ENCODE measurements around the gene ZFR.

- TF ChIP-seq, protein P1, sequence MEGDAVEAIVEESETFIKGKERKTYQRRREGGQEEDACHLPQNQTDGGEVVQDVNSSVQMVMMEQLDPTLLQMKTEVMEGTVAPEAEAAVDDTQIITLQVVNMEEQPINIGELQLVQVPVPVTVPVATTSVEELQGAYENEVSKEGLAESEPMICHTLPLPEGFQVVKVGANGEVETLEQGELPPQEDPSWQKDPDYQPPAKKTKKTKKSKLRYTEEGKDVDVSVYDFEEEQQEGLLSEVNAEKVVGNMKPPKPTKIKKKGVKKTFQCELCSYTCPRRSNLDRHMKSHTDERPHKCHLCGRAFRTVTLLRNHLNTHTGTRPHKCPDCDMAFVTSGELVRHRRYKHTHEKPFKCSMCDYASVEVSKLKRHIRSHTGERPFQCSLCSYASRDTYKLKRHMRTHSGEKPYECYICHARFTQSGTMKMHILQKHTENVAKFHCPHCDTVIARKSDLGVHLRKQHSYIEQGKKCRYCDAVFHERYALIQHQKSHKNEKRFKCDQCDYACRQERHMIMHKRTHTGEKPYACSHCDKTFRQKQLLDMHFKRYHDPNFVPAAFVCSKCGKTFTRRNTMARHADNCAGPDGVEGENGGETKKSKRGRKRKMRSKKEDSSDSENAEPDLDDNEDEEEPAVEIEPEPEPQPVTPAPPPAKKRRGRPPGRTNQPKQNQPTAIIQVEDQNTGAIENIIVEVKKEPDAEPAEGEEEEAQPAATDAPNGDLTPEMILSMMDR (IDR thresholded peaks at IDR 0.05 in 8 of 11, conservative IDR thresholded peaks at IDR 0.05 in 3 of 11), result no peak
- TF ChIP-seq POLR2AphosphoS5 (IDR thresholded peaks at IDR 0.05) (no peak), POLR2A (IDR thresholded peaks at IDR 0.05) (no peak)
Measured at GRCh38 chr5:32378966-32379365, 65.6 kb downstream of the ZFR start.

Measured in spleen (tissue), 7 donors.